HG03378 (cell line): Measurements from ENCODE around the gene REEP2.
A peak's percentile ranks its signal among the peaks of the same experiment; 100 is the strongest.
"Not testable (repeated sequence)": the region's sequence is repeated elsewhere in the genome, so short reads cannot be mapped to it uniquely, and the experiment has no call there.

Source experiments
- ATAC-seq: cut with Tn5 transposase; IDR thresholded peaks from one replicate; pipeline ENCODE4 v1.9.1; 2021; ENCODE audit warnings: mild to moderate bottlenecking, moderate library complexity; ENCODE audit not compliant: unreplicated experiment

The REEP2 gene

GRCh38 chr5:138466125-138466899 is 27.5 kb downstream of the REEP2 start:
- no peak for ATAC-seq

- no peak for ATAC-seq
These were observed 28.2 kb downstream of the REEP2 start for GRCh38 chr5:138466900-138467710.

GRCh38 chr5:138467711-138468132 is 28.9 kb downstream of the REEP2 start:
- no peak for ATAC-seq

- ATAC-seq = no peak
These were observed 29.5 kb downstream of the REEP2 start for GRCh38 chr5:138468133-138468965.

- ATAC-seq = no peak
These were observed 30.2 kb downstream of the REEP2 start for GRCh38 chr5:138468966-138469539.

GRCh38 chr5:138469540-138470321 is 30.9 kb downstream of the REEP2 start:
- ATAC-seq = no peak

GRCh38 chr5:138470322-138471051 is 31.6 kb downstream of the REEP2 start:
- no peak for ATAC-seq

GRCh38 chr5:138471052-138471361 is 32.1 kb downstream of the REEP2 start:
- ATAC-seq = no peak

- ATAC-seq = no peak
These were observed 33.5 kb downstream of the REEP2 start for GRCh38 chr5:138472353-138472752.

GRCh38 chr5:138473151-138473550 is 34.3 kb downstream of the REEP2 start:
- not testable (repeated sequence) for ATAC-seq

GRCh38 chr5:138476918-138477317 is 38.1 kb downstream of the REEP2 start:
- ATAC-seq = no peak

- ATAC-seq = no peak
These were observed 43.8 kb downstream of the REEP2 start for GRCh38 chr5:138482638-138483037.

- ATAC-seq = no peak
These were observed 49.7 kb downstream of the REEP2 start for GRCh38 chr5:138488481-138488945.

GRCh38 chr5:138489683-138490061 is 50.8 kb downstream of the REEP2 start:
- ATAC-seq = no peak

- no peak for ATAC-seq
These were observed 51.9 kb downstream of the REEP2 start for GRCh38 chr5:138490648-138491283.

- ATAC-seq = no peak
These were observed 52.4 kb downstream of the REEP2 start for GRCh38 chr5:138491284-138491648.

- ATAC-seq = peak; percentile 72
These were observed 53.1 kb downstream of the REEP2 start for GRCh38 chr5:138491669-138492559.

GRCh38 chr5:138492560-138493045 is 53.7 kb downstream of the REEP2 start:
- ATAC-seq = no peak
